Naive thymus-derived CD4-positive, alpha-beta T cell (primary cell): ENCODE measurements around the gene KRTAP3-2. TPM values are rescaled to one million over a fixed set of nuclear protein-coding genes. Genes with fewer than 3 reads are reported as not detected.

Experiments
- ATAC-seq: fragments of 150-1000 bp; cut with Tn5 transposase; 2 replicates; pipeline ENCODE4 v1.10.0; 2021; ENCODE audit warnings: mild to moderate bottlenecking, moderate library complexity
- CTCF ChIA-PET: fragments of 350-600 bp; sonication (Branson Sonifier 250); formaldehyde crosslinking; loops from one replicate; lab custom pipeline; 2021; ENCODE audit warnings: antibody characterized with exemption; lab: Charles Lee
- POLR2A ChIA-PET: fragments of 350-600 bp; sonication (Branson Sonifier 250); formaldehyde crosslinking; loops from one replicate; lab custom pipeline; 2021; ENCODE audit warnings: antibody characterized with exemption, inconsistent platforms; lab: Charles Lee
- DNase-seq, 9 donors: peaks; one replicate each; pipeline versions ENCODE4 v3.0.0 to v3.0.0-alpha.2; 2020 to 2022; ENCODE audit warnings: mixed read lengths in 1 of 9
- H3K27ac ChIP-seq: one replicate; pipeline ENCODE4 v1.7.0; 2013; ENCODE audit warnings: mild to moderate bottlenecking, low read depth, low read length, moderate library complexity
- H3K27me3 ChIP-seq, 2 donors: one replicate each; pipeline ENCODE4 v1.7.0; 2013; ENCODE audit warnings: low read length in 2 of 2, mild to moderate bottlenecking in 2 of 2, moderate library complexity in 2 of 2; ENCODE audit not compliant: control insufficient read depth in 2 of 2, insufficient read depth in 2 of 2
- H3K36me3 ChIP-seq, 3 experiments: 1 replicate in 2 of 3; 2 replicates in 1 of 3; pipeline ENCODE4 v1.7.0; 2013; ENCODE audit warnings: low read length in 3 of 3, mild to moderate bottlenecking in 3 of 3, moderate library complexity in 1 of 3; ENCODE audit not compliant: insufficient read depth in 3 of 3, control insufficient read depth in 2 of 3
- H3K4me1 ChIP-seq, 2 donors: one replicate each; pipeline ENCODE4 v1.7.0; 2013; ENCODE audit warnings: low read length in 2 of 2, mild to moderate bottlenecking in 2 of 2, moderate library complexity in 1 of 2; ENCODE audit not compliant: control insufficient read depth in 2 of 2, insufficient read depth in 2 of 2
- H3K4me3 ChIP-seq: 2 replicates; pipeline ENCODE4 v1.7.0; 2013; ENCODE audit warnings: mild to moderate bottlenecking, low read length
- H3K9me3 ChIP-seq, 3 experiments: 1 replicate in 2 of 3; 2 replicates in 1 of 3; pipeline ENCODE4 v1.7.0; 2013; ENCODE audit warnings: low read length in 3 of 3; ENCODE audit not compliant: control insufficient read depth in 2 of 3
- H3K27ac Mint-ChIP-seq, 9 donors: one replicate each; pipeline ENCODE4 v1.8.0; 2020 to 2022; ENCODE audit warnings: mixed read lengths in 9 of 9, mild to moderate bottlenecking in 8 of 9, moderate library complexity in 5 of 9, inconsistent platforms in 2 of 9
- H3K27me3 Mint-ChIP-seq, 5 donors: one replicate each; pipeline ENCODE4 v1.8.0; 2021 to 2022; ENCODE audit warnings: mixed read lengths in 5 of 5, mild to moderate bottlenecking in 1 of 5
- H3K36me3 Mint-ChIP-seq, 5 donors: one replicate each; pipeline ENCODE4 v1.8.0; 2020 to 2022; ENCODE audit warnings: mixed read lengths in 5 of 5, mild to moderate bottlenecking in 3 of 5, inconsistent platforms in 1 of 5
- H3K4me1 Mint-ChIP-seq, 7 donors: one replicate each; pipeline ENCODE4 v1.8.0; 2020 to 2022; ENCODE audit warnings: mixed read lengths in 7 of 7, mild to moderate bottlenecking in 3 of 7, inconsistent platforms in 1 of 7
- H3K4me3 Mint-ChIP-seq, 10 donors: one replicate each; pipeline ENCODE4 v1.8.0; 2020 to 2022; ENCODE audit warnings: mild to moderate bottlenecking in 10 of 10, mixed read lengths in 10 of 10, moderate library complexity in 6 of 10, inconsistent platforms in 2 of 10
- H3K9me3 Mint-ChIP-seq, 11 donors: one replicate each; pipeline ENCODE4 v1.8.0; 2020 to 2022; ENCODE audit warnings: mixed read lengths in 11 of 11, mild to moderate bottlenecking in 4 of 11, inconsistent platforms in 1 of 11, moderate library complexity in 1 of 11
- intact Hi-C, 2 donors: fragments of 100-400 bp; cut with micrococcal nuclease; formaldehyde crosslinking; loops; one replicate each; pipeline ENCODE4 v1.15.1; 2023
- polyA plus RNA-seq, 2 donors: library from polyadenylated mRNA; unstranded; fragments of 300-500 nt; fragmentation: Illumina TruSeq; gene quantifications; one replicate each; pipeline ENCODE4 v1.2.3, GENCODE V29; 2021
- total RNA-seq, 6 experiments: library from RNA in 5 of 6; stranded (reverse) in 5 of 6; gene quantifications; 1 replicate in 5 of 6; 2 replicates in 1 of 6; pipeline ENCODE4 v1.2.3 and lab custom pipeline; 2021 to 2026

KRTAP3-2 gene
- total and polyA plus RNA-seq, 7 experiments from 2014 or later = not detected

GRCh38 chr17:40992666-40993065 lies 7.0 kb downstream of the KRTAP3-2 start:
- no peak overlapping the region for H3K27ac ChIP-seq
- intact Hi-C loops = no loop called here
- H3K4me1 ChIP-seq = no peaks in the 10 kb centered on the region
- DNase-seq = no peak
- ChIA-PET CTCF (interaction anchor here (0.7 kb wide), 1 partner anchor 58 kb away, joined by 3 read pairs; no protein-coding TSS in a partner anchor), POLR2A (no interaction called here)
- ATAC-seq = no peak
- peaks cover 19 to 53% (median 45%) of the 10 kb centered on the region in 5 donors for H3K27me3 Mint-ChIP-seq
- H3K27ac Mint-ChIP-seq = no peak overlapping the region
- peaks cover 0 to 6% (median 0%) of the 10 kb centered on the region in 5 donors for H3K36me3 Mint-ChIP-seq
- H3K36me3 ChIP-seq = no peaks in the 10 kb centered on the region
- H3K4me1 Mint-ChIP-seq = no peaks in the 10 kb centered on the region
- no peak overlapping the region for H3K4me3 ChIP-seq
- peaks cover 0 to 2% (median 0%) of the 10 kb centered on the region in 11 donors for H3K9me3 Mint-ChIP-seq
- H3K4me3 Mint-ChIP-seq = no peak overlapping the region
- peaks cover 0 to 4% of the 10 kb centered on the region in 2 donors for H3K27me3 ChIP-seq
- H3K9me3 ChIP-seq = no peaks in the 10 kb centered on the region

GRCh38 chr17:40986920-40987319 lies 12.8 kb downstream of the KRTAP3-2 start:
- Histone ChIP-seq H3K9me3 (no peaks in the 10 kb centered on the region), H3K36me3 (no peaks in the 10 kb centered on the region), H3K4me3 (no peak overlapping the region), H3K27ac (no peak overlapping the region), H3K27me3 (no peaks in the 10 kb centered on the region), H3K4me1 (no peaks in the 10 kb centered on the region)
- Mint-ChIP-seq H3K4me1 (no peaks in the 10 kb centered on the region), H3K27ac (no peak overlapping the region), H3K9me3 (peaks cover 0 to 2% (median 0%) of the 10 kb centered on the region in 11 donors), H3K36me3 (no peaks in the 10 kb centered on the region), H3K4me3 (no peak overlapping the region), H3K27me3 (peaks cover 0 to 48% (median 21%) of the 10 kb centered on the region in 5 donors)
- DNase-seq = no peak
- POLR2A ChIA-PET = no interaction called here
- no peak for ATAC-seq
- intact Hi-C loops = no loop called here
- CTCF ChIA-PET = no interaction called here

- ChIA-PET POLR2A (no interaction called here), CTCF (no interaction called here)
- no peak within 1 kb of the TSS for H3K4me3 Mint-ChIP-seq
- DNase-seq = no peak
- intact Hi-C loops = no loop called here
- H3K27me3 Mint-ChIP-seq = peaks cover 5 to 37% (median 14%) of the 10 kb centered on the region in 5 donors
- Histone ChIP-seq H3K27me3 (no peaks in the 10 kb centered on the region), H3K4me1 (no peaks in the 10 kb centered on the region), H3K36me3 (no peaks in the 10 kb centered on the region), H3K4me3 (no peak within 1 kb of the TSS), H3K9me3 (no peaks in the 10 kb centered on the region), H3K27ac (no peak within 1 kb of the TSS)
- H3K36me3 Mint-ChIP-seq = no peaks in the 10 kb centered on the region
- no peaks in the 10 kb centered on the region for H3K4me1 Mint-ChIP-seq
- no peak within 1 kb of the TSS for H3K27ac Mint-ChIP-seq
- ATAC-seq = no peak
- H3K9me3 Mint-ChIP-seq = no peaks in the 10 kb centered on the region
Observed at GRCh38 chr17:40984226-40984625, 15.5 kb downstream of the KRTAP3-2 start, which contains the start of gene KRT40. KRT40 (minus strand) TSS chr17:40984326; CDS start chr17:40984273, 53 bp downstream.

- no peaks in the 10 kb centered on the region for H3K4me1 ChIP-seq
- peaks cover 12 to 26% (median 19%) of the 10 kb centered on the region in 5 donors for H3K27me3 Mint-ChIP-seq
- intact Hi-C loops = no loop called here
- ChIA-PET CTCF (no interaction called here), POLR2A (no interaction called here)
- no peak overlapping the region for H3K4me3 ChIP-seq
- no peaks in the 10 kb centered on the region for H3K9me3 ChIP-seq
- H3K36me3 ChIP-seq = no peaks in the 10 kb centered on the region
- no peak overlapping the region for H3K4me3 Mint-ChIP-seq
- no peak overlapping the region for H3K27ac ChIP-seq
- no peaks in the 10 kb centered on the region for H3K9me3 Mint-ChIP-seq
- DNase-seq = no peak
- no peaks in the 10 kb centered on the region for H3K4me1 Mint-ChIP-seq
- ATAC-seq = no peak
- H3K36me3 Mint-ChIP-seq = no peaks in the 10 kb centered on the region
- H3K27me3 ChIP-seq = no peaks in the 10 kb centered on the region
- no peak overlapping the region for H3K27ac Mint-ChIP-seq
Observed at GRCh38 chr17:40981115-40981514, 18.6 kb downstream of the KRTAP3-2 start.

GRCh38 chr17:40980596-40980995 lies 19.1 kb downstream of the KRTAP3-2 start:
- Histone ChIP-seq H3K36me3 (no peaks in the 10 kb centered on the region), H3K27ac (no peak overlapping the region), H3K4me3 (no peak overlapping the region), H3K27me3 (no peaks in the 10 kb centered on the region), H3K9me3 (no peaks in the 10 kb centered on the region), H3K4me1 (no peaks in the 10 kb centered on the region)
- Mint-ChIP-seq H3K4me1 (no peaks in the 10 kb centered on the region), H3K9me3 (no peaks in the 10 kb centered on the region), H3K27ac (no peak overlapping the region), H3K36me3 (no peaks in the 10 kb centered on the region), H3K4me3 (no peak overlapping the region), H3K27me3 (peaks cover 14 to 28% (median 19%) of the 10 kb centered on the region in 5 donors)
- DNase-seq (no peak), ATAC-seq (no peak)
- POLR2A ChIA-PET = no interaction called here
- CTCF ChIA-PET = no interaction called here
- intact Hi-C loops = no loop called here

GRCh38 chr17:40980117-40980516 lies 19.6 kb downstream of the KRTAP3-2 start:
- intact Hi-C loops = no loop called here
- ATAC-seq = no peak
- H3K4me1 Mint-ChIP-seq = no peaks in the 10 kb centered on the region

GRCh38 chr17:40978575-40979151 lies 21.0 kb downstream of the KRTAP3-2 start:
- no peak for ATAC-seq
- DNase-seq = no peak
- peaks cover 14 to 25% (median 21%) of the 10 kb centered on the region in 5 donors for H3K27me3 Mint-ChIP-seq
- intact Hi-C loops = no loop called here
- no peaks in the 10 kb centered on the region for H3K36me3 Mint-ChIP-seq
- CTCF ChIA-PET = no interaction called here
- Histone ChIP-seq H3K27me3 (no peaks in the 10 kb centered on the region), H3K4me3 (no peak overlapping the region), H3K36me3 (no peaks in the 10 kb centered on the region), H3K9me3 (no peaks in the 10 kb centered on the region), H3K27ac (no peak overlapping the region), H3K4me1 (no peaks in the 10 kb centered on the region)
- H3K4me1 Mint-ChIP-seq = no peaks in the 10 kb centered on the region
- H3K27ac Mint-ChIP-seq = no peak overlapping the region
- no peaks in the 10 kb centered on the region for H3K9me3 Mint-ChIP-seq
- POLR2A ChIA-PET = no interaction called here
- H3K4me3 Mint-ChIP-seq = no peak overlapping the region

More at GRCh38 chr17:40980117-40980516, 19.6 kb downstream of the KRTAP3-2 start:
- Mint-ChIP-seq H3K27me3 (peaks cover 17 to 29% (median 24%) of the 10 kb centered on the region in 5 donors), H3K27ac (no peak overlapping the region), H3K9me3 (no peaks in the 10 kb centered on the region), H3K4me3 (no peak overlapping the region), H3K36me3 (no peaks in the 10 kb centered on the region)
- no peaks in the 10 kb centered on the region for H3K4me1 ChIP-seq
- no peaks in the 10 kb centered on the region for H3K27me3 ChIP-seq
- no peak overlapping the region for H3K27ac ChIP-seq
- no peaks in the 10 kb centered on the region for H3K9me3 ChIP-seq
- no peaks in the 10 kb centered on the region for H3K36me3 ChIP-seq
- H3K4me3 ChIP-seq = no peak overlapping the region
- DNase-seq = no peak
- CTCF ChIA-PET = no interaction called here
- POLR2A ChIA-PET = no interaction called here
